ENCODE results near the gene SCUBE3. TPM values are rescaled to one million over a fixed set of nuclear protein-coding genes. Genes with fewer than 3 reads are reported as not detected.

The SCUBE3 gene
- total RNA-seq, 1 experiment from 2014 or later = 0.17 TPM

DNA sequence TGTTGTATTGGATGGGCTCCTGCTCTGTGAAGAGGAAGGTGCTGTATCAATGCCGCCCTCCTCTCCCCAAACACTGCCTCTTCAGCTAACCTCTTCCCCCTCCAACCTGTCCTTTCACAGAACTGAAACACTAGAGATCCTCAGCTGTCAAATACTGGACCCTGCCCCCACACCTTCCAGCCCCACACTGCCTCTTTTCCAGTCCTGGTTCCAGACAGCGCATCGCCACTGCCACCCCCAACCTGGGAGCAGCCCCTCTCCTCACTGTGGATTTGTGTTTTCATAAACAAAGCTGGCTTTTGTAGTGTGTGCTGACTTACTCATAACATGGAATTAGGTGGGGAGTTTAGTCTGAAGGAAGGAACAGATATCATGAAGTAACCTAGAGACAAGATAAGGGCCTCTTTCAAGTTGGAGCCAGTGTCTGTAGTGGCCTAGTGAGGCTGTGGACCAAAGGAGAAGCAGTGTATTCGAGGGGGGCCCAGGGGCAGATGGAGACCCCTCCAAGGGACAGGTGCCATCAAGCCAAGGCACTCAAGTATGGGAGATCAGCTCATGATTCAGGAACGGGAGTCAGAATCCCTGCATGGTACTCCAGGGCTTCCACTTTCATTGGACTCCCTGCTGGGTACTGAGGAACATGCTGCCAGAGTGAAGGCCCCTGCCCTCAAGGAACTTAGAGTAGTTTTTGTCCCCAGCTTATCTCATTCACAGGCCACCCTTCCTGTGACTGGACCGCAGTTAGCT is 2.1 kb downstream of the SCUBE3 start:
- Histone ChIP-seq H3K9me2 (ENCODE audit: insufficient read depth) (no peaks in the 10 kb centered on the region), H3K27me3 (ENCODE audit: insufficient read depth, low read depth) (peaks cover 22% of the 10 kb centered on the region), H3K4me3 (no peak overlapping the region), H2AFZ (no peak overlapping the region), H3F3A (ENCODE audit: insufficient read depth, low read depth) (no peaks in the 10 kb centered on the region; the same call in 1 of the 2 replicates), H3K4me1 (replicated peaks; ENCODE audit: insufficient read depth) (no peaks in the 10 kb centered on the region), H3K27ac (no peak overlapping the region), H3K9me3 (ENCODE audit: insufficient read depth, low read depth) (no peaks in the 10 kb centered on the region), H4K20me1 (ENCODE audit: insufficient read depth) (no peaks in the 10 kb centered on the region), H3K36me3 (ENCODE audit: low read depth) (no peaks in the 10 kb centered on the region), H3K79me2 (ENCODE audit: low read depth) (no peaks in the 10 kb centered on the region), H3K4me2 (no peak overlapping the region)
- no peak for TF ChIP-seq EZH2 (IDR thresholded peaks at IDR 0.05; ENCODE audit: low read depth)
- TF ChIP-seq, protein P1, sequence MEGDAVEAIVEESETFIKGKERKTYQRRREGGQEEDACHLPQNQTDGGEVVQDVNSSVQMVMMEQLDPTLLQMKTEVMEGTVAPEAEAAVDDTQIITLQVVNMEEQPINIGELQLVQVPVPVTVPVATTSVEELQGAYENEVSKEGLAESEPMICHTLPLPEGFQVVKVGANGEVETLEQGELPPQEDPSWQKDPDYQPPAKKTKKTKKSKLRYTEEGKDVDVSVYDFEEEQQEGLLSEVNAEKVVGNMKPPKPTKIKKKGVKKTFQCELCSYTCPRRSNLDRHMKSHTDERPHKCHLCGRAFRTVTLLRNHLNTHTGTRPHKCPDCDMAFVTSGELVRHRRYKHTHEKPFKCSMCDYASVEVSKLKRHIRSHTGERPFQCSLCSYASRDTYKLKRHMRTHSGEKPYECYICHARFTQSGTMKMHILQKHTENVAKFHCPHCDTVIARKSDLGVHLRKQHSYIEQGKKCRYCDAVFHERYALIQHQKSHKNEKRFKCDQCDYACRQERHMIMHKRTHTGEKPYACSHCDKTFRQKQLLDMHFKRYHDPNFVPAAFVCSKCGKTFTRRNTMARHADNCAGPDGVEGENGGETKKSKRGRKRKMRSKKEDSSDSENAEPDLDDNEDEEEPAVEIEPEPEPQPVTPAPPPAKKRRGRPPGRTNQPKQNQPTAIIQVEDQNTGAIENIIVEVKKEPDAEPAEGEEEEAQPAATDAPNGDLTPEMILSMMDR (conservative IDR thresholded peaks at IDR 0.05) = no peak
- POLR2A ChIA-PET (ENCODE audit: unreplicated experiment) = interaction anchor here (0.5 kb wide), 1 partner anchor 35 kb away, joined by 5 read pairs; no protein-coding TSS in a partner anchor
- BruUV-seq (replicated peaks) = no TSS peak
- DNase-seq = no peak
- intact Hi-C loops (cut with micrococcal nuclease; ENCODE audit: unreplicated experiment) = no loop called here
- CTCF ChIA-PET = no interaction called here

DNA sequence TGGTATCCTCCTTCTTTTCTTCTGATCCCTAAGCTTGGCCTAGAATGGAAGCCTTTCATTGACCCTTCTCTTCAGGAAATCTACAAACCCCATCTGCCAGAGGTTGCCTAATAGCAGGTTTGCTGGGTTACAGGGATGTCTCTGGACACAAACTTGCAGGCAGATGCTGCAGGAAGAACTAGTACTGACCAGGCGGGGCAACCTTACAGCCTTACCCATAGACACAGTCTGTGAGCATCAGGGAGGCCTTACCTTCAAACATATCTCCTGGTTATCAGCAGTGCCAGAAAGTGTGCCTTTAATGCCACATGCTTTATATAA is 2.6 kb downstream of the SCUBE3 start:
- no TSS peak for BruUV-seq (replicated peaks)
- Histone ChIP-seq H2AFZ (no peak overlapping the region), H4K20me1 (ENCODE audit: insufficient read depth) (no peaks in the 10 kb centered on the region), H3K9me2 (ENCODE audit: insufficient read depth) (no peaks in the 10 kb centered on the region), H3K4me1 (replicated peaks; ENCODE audit: insufficient read depth) (no peaks in the 10 kb centered on the region), H3K27ac (no peak overlapping the region), H3F3A (ENCODE audit: insufficient read depth, low read depth) (no peaks in the 10 kb centered on the region; the same call in 1 of the 2 replicates), H3K9me3 (ENCODE audit: insufficient read depth, low read depth) (no peaks in the 10 kb centered on the region), H3K36me3 (ENCODE audit: low read depth) (no peaks in the 10 kb centered on the region), H3K4me3 (no peak overlapping the region), H3K79me2 (ENCODE audit: low read depth) (no peaks in the 10 kb centered on the region), H3K4me2 (no peak overlapping the region), H3K27me3 (ENCODE audit: insufficient read depth, low read depth) (peaks cover 22% of the 10 kb centered on the region)
- ChIA-PET POLR2A (ENCODE audit: unreplicated experiment) (no interaction called here), CTCF (no interaction called here)
- TF ChIP-seq, protein P1 (conservative IDR thresholded peaks at IDR 0.05) = no peak
- no peak for TF ChIP-seq EZH2 (IDR thresholded peaks at IDR 0.05; ENCODE audit: low read depth)
- intact Hi-C loops (cut with micrococcal nuclease; ENCODE audit: unreplicated experiment) = no loop called here
- DNase-seq = no peak

DNA sequence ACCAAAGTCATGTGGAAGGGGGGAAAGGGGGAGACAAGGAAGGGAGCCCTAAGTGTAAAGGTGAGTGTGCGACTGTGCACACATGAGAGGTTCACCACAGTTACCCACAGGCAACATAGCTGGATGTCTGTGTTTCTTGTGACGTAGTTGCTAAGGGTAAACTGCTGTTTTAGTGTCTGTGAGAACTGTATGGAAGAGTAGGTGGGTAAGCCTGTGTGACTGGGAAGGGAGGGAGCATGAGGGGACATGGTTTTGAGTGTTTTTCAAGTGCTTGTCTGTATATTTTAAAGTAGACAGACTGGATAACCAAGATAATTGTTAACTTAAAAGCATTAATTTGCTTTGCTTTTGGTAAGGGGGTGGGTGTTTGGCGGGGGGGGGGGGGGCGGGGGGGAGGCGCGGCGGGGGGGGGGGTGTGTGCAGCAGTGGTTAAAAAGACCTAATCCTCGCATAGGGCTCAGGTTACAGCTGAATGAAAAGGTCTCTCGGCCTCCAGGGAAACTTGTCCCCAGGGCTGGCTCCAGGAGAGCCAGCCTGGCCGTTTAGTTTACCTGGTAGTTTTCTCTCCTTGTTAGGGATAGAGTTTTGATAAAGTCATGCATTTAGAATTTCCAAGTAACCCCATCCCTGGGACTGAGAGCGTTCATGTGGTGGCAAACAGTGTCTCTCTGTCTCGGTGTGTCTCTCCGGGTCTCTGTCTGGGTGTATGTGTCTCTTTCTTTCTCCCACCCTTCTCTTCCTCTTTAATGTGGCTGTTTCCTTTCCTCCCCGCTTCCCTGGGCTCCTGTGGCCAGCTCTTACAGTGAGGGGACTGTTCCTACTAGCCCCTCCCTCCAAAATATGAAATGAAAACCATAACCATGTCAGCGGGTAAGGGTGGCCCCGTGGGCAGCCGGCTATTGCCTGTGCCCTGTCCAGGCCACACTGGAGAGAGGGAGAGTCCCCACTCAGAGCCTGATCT is 3.4 kb downstream of the SCUBE3 start:
- no peaks in the 10 kb centered on the region for H3K79me2 ChIP-seq (ENCODE audit: low read depth)

More for the DNA sequence above, 3.4 kb downstream of the SCUBE3 start:
- Histone ChIP-seq H3K9me3 (ENCODE audit: insufficient read depth, low read depth) (no peaks in the 10 kb centered on the region), H3K4me3 (no peak overlapping the region), H4K20me1 (ENCODE audit: insufficient read depth) (no peaks in the 10 kb centered on the region), H2AFZ (no peak overlapping the region), H3K4me1 (replicated peaks; ENCODE audit: insufficient read depth) (no peaks in the 10 kb centered on the region), H3F3A (ENCODE audit: insufficient read depth, low read depth) (no peaks in the 10 kb centered on the region; the same call in 1 of the 2 replicates), H3K9me2 (ENCODE audit: insufficient read depth) (no peaks in the 10 kb centered on the region), H3K4me2 (no peak overlapping the region), H3K27ac (no peak overlapping the region), H3K36me3 (ENCODE audit: low read depth) (no peaks in the 10 kb centered on the region), H3K27me3 (ENCODE audit: insufficient read depth, low read depth) (peaks cover 22% of the 10 kb centered on the region)
- no peak for TF ChIP-seq EZH2 (IDR thresholded peaks at IDR 0.05; ENCODE audit: low read depth)
- TF ChIP-seq, protein P1 (conservative IDR thresholded peaks at IDR 0.05) = no peak
- no peak for DNase-seq
- no TSS peak for BruUV-seq (replicated peaks)
- ChIA-PET CTCF (interaction anchor here (0.7 kb wide), 1 partner anchor 36 kb away, joined by 3 read pairs; no protein-coding TSS in a partner anchor), POLR2A (ENCODE audit: unreplicated experiment) (no interaction called here)
- intact Hi-C loops (cut with micrococcal nuclease; ENCODE audit: unreplicated experiment) = no loop called here
